A549 treated with CORT108297 at 1 μM for 4 hours (cell line): ENCODE measurements around the gene SF3A2. TPM values are rescaled to one million over a fixed set of nuclear protein-coding genes. Genes with fewer than 3 reads are reported as not detected.

Experiments
- total RNA-seq: library from RNA; stranded (reverse); fragments of 200-300 nt; extraction: Qiagen RNA extraction; gene quantifications from 5 replicates; pipeline ENCODE4 v1.2.3, GENCODE V29; 2022

SF3A2 gene
- total RNA-seq = 66.8 to 75.9 TPM (median 71.0 TPM) in 5 replicates

GRCh38 chr19:2236314-2237050 is at the start of gene SF3A2, which contains the start of gene PLEKHJ1:
Gene SF3A2 (plus strand): TSS chr19:2236824. CDS start chr19:2243419, 6,595 bp downstream.
Gene PLEKHJ1 (minus strand): TSS chr19:2236329. CDS start chr19:2236248, 81 bp downstream.

GRCh38 chr19:2249010-2249866 is 12.6 kb downstream of the SF3A2 start, which contains the start of gene AMH:
Gene AMH (plus strand): TSS chr19:2249323. CDS start chr19:2249333, 10 bp downstream.

GRCh38 chr19:2255982-2256685 is 19.5 kb downstream of the SF3A2 start, which contains the start of gene JSRP1:
Gene JSRP1 (minus strand): TSS chr19:2256417. CDS start chr19:2255314, 1,103 bp downstream.

GRCh38 chr19:2282062-2282861 is 45.6 kb downstream of the SF3A2 start, which contains the start of gene PEAK3:
Gene PEAK3 (minus strand): TSS chr19:2282175. CDS start chr19:2280931, 1,244 bp downstream.

Other genes starting within 250 kb of the SF3A2 start
- gene BTBD2, start 221.1 kb upstream of the SF3A2 start, total RNA-seq = 31.2 to 47.9 TPM (median 44.4 TPM) in 5 replicates
- 39.5 to 67.8 TPM (median 62.7 TPM) in 5 replicates for gene MKNK2, start 185.6 kb upstream of the SF3A2 start, total RNA-seq
- gene MOB3A, start 140.5 kb upstream of the SF3A2 start, total RNA-seq = 10.1 to 12.6 TPM (median 11.4 TPM) in 5 replicates
- gene IZUMO4, start 139.9 kb upstream of the SF3A2 start, total RNA-seq = 0.40 to 0.66 TPM (median 0.50 TPM) in 5 replicates
- 68.0 to 83.8 TPM (median 81.2 TPM) in 5 replicates for gene AP3D1, start 85.3 kb upstream of the SF3A2 start, total RNA-seq
- gene DOT1L, start 72.9 kb upstream of the SF3A2 start, total RNA-seq = 10.4 to 18.6 TPM (median 17.5 TPM) in 5 replicates
- 39.0 to 63.0 TPM (median 60.0 TPM) in 5 replicates for gene PLEKHJ1, start 495 bp upstream of the SF3A2 start, total RNA-seq
- gene AMH, start 12.5 kb downstream of the SF3A2 start, total RNA-seq = 8.6 to 21.2 TPM (median 19.8 TPM) in 5 replicates
- gene JSRP1, start 19.6 kb downstream of the SF3A2 start, total RNA-seq = 0.41 to 0.78 TPM (median 0.51 TPM) in 5 replicates
- gene PEAK3, start 45.4 kb downstream of the SF3A2 start, total RNA-seq = not detected in 5 replicates
- gene LINGO3, start 71.3 kb downstream of the SF3A2 start, total RNA-seq = not detected in 5 replicates
- 144 to 170 TPM (median 155 TPM) in 5 replicates for gene LSM7, start 91.8 kb downstream of the SF3A2 start, total RNA-seq
- 13.0 to 29.5 TPM (median 25.1 TPM) in 5 replicates for gene SPPL2B, start 91.9 kb downstream of the SF3A2 start, total RNA-seq
- 0.03 to 0.19 TPM (median 0.08 TPM) in 3 of 5 replicates, not detected in the others for gene TMPRSS9, start 123.4 kb downstream of the SF3A2 start, total RNA-seq
- gene TIMM13, start 190.8 kb downstream of the SF3A2 start, total RNA-seq = 59.2 to 142 TPM (median 126 TPM) in 5 replicates
- gene LMNB2, start 220.1 kb downstream of the SF3A2 start, total RNA-seq = 60.0 to 85.9 TPM (median 79.1 TPM) in 5 replicates
- 46.4 to 60.8 TPM (median 52.8 TPM) in 5 replicates for gene GADD45B, start 239.3 kb downstream of the SF3A2 start, total RNA-seq